Activated CD4-positive, alpha-beta memory T cell treated with anti-CD3 and anti-CD28 coated beads for 36 hours (primary cell): ENCODE results near the gene TFR2. TPM values are rescaled to one million over a fixed set of nuclear protein-coding genes. Genes with fewer than 3 reads are reported as not detected.

Experiments used
- CTCF ChIA-PET: fragments of 350-600 bp; sonication (Branson Sonifier 250); formaldehyde crosslinking; loops from one replicate; lab custom pipeline; 2021; ENCODE audit warnings: antibody characterized with exemption, inconsistent platforms; lab: Charles Lee
- POLR2A ChIA-PET: fragments of 350-600 bp; sonication (Branson Sonifier 250); formaldehyde crosslinking; loops from one replicate; lab custom pipeline; 2021; ENCODE audit warnings: antibody characterized with exemption; lab: Charles Lee
- DNase-seq: peaks from one replicate; pipeline ENCODE4 v3.0.0-alpha.2; 2020
- H3K27ac Mint-ChIP-seq: one replicate; pipeline ENCODE4 v1.8.0; 2021; ENCODE audit warnings: mixed read lengths
- H3K27me3 Mint-ChIP-seq: one replicate; pipeline ENCODE4 v1.8.0; 2021; ENCODE audit warnings: mixed read lengths
- H3K36me3 Mint-ChIP-seq: one replicate; pipeline ENCODE4 v1.8.0; 2021; ENCODE audit warnings: mixed read lengths
- H3K4me1 Mint-ChIP-seq: one replicate; pipeline ENCODE4 v1.8.0; 2021; ENCODE audit warnings: low read depth, mixed read lengths
- H3K4me3 Mint-ChIP-seq: one replicate; pipeline ENCODE4 v1.8.0; 2021; ENCODE audit warnings: mild to moderate bottlenecking, mixed read lengths
- H3K9me3 Mint-ChIP-seq: one replicate; pipeline ENCODE4 v1.8.0; 2021; ENCODE audit warnings: mixed read lengths
- intact Hi-C: fragments of 100-400 bp; cut with micrococcal nuclease; formaldehyde crosslinking; loops from one replicate; pipeline ENCODE4 v1.15.1; 2023
- total RNA-seq, 2 experiments: library from RNA; stranded (reverse); gene quantifications; one replicate each; pipeline ENCODE4 v1.2.3, GENCODE V29; 2021

The TFR2 gene
- 1 to 10 TPM; 8.7 to 9.9 TPM for total RNA-seq

DNA sequence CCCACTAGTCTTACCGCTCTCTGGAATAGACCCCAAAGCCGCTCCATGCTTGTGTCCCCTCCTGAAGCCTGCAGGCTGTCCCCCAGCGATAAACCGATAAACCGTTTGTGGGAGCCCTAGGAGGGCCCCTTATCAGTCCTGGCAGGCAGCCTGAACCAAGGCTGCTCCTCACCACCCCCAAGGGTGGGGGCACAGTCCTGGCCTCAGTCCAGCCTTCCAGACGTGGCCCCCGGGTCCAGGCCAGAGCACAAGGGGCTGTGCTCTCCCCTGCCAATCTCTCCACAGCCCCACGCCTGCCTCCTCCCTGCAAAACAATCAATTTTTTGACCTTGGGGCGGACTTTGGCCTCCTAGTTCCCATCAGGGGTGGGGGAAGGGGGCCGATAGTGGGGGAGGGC is at the start of gene TFR2:
TSS of gene TFR2 (minus strand) at position 90 of the 397 bp plus-strand sequence. CDS start at position 47, 43 bp downstream.
- ChIA-PET POLR2A (no interaction called here), CTCF (no interaction called here)
- H3K9me3 Mint-ChIP-seq, result no peaks in the 10 kb centered on the region
- H3K4me1 Mint-ChIP-seq, result no peaks in the 10 kb centered on the region
- intact Hi-C loops, result no loop called here
- peaks cover 3% of the 10 kb centered on the region for H3K27me3 Mint-ChIP-seq
- H3K4me3 Mint-ChIP-seq, result no peak within 1 kb of the TSS
- H3K36me3 Mint-ChIP-seq, result no peaks in the 10 kb centered on the region
- H3K27ac Mint-ChIP-seq, result no peak within 1 kb of the TSS
- DNase-seq, result no peak

GRCh38 chr7:100689230-100690135 is 48.1 kb upstream of the TFR2 start:
- intact Hi-C loops, result loop anchor here (5.0 kb wide), 3 partner anchors 57 to 127 kb away; partner anchors contain the start of genes FBXO24 and LRCH4
- POLR2A ChIA-PET, result interaction anchor here (0.6 kb wide), 1 partner anchor 212 kb away, joined by 3 read pairs; no protein-coding TSS in a partner anchor
- Mint-ChIP-seq H3K27me3 (no peaks in the 10 kb centered on the region), H3K36me3 (peaks cover 21% of the 10 kb centered on the region), H3K4me3 (no peak overlapping the region), H3K27ac (no peak overlapping the region), H3K4me1 (peaks cover 24% of the 10 kb centered on the region), H3K9me3 (no peaks in the 10 kb centered on the region)
- no peak for DNase-seq
- CTCF ChIA-PET, result interaction anchor here (1.0 to 10.9 kb wide), 7 partner anchors 11 to 104 kb away, joined by 5 to 132 read pairs (median 33); partner anchors contain the start of genes FBXO24, LRCH4, MOSPD3 and POP7

DNA sequence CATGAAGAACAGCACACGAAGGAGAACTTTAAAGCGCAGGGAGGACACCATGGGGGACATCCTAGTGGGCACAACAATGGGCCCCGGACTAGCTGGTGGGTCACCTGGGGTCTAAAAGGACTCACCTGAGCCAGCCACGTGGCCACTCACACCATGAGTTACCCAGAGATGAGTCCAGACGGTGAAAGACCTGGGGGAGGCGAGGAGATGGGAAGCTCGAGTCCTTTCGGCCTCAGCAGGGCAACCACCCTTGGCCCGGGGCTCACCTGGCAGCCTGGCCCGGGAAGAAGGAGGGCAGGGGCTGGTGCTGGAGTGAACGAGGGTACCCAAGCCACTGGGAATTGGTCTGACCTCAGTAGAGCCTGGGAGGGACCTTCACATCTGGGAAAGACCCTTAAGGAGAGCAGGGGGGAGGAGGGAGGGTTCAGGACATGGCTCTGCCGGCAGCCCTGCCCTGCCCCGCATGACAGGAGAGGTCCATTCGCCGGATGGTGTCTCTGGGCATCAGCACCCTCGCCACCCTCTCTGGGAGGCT is 47.0 kb upstream of the TFR2 start:
- POLR2A ChIA-PET, result no interaction called here
- intact Hi-C loops, result no loop called here
- peaks cover 24% of the 10 kb centered on the region for H3K4me1 Mint-ChIP-seq
- no peak for DNase-seq
- H3K27me3 Mint-ChIP-seq, result no peaks in the 10 kb centered on the region
- H3K4me3 Mint-ChIP-seq, result no peak overlapping the region
- peaks cover 21% of the 10 kb centered on the region for H3K36me3 Mint-ChIP-seq
- CTCF ChIA-PET, result interaction anchor here (1.0 to 10.9 kb wide), 3 partner anchors 14 to 16 kb away, joined by 3 to 132 read pairs (median 6); partner anchors contain the start of gene POP7
- H3K9me3 Mint-ChIP-seq, result no peaks in the 10 kb centered on the region
- no peak overlapping the region for H3K27ac Mint-ChIP-seq

GRCh38 chr7:100687751-100688300 is 46.5 kb upstream of the TFR2 start:
- CTCF ChIA-PET, result interaction anchor here (1.0 to 10.9 kb wide), 2 partner anchors 14 to 17 kb away, joined by 3 to 132 read pairs; partner anchors contain the start of gene POP7
- no peak overlapping the region for H3K4me3 Mint-ChIP-seq
- H3K4me1 Mint-ChIP-seq, result peaks cover 22% of the 10 kb centered on the region
- DNase-seq, result no peak
- H3K27ac Mint-ChIP-seq, result no peak overlapping the region
- peaks cover 19% of the 10 kb centered on the region for H3K36me3 Mint-ChIP-seq
- intact Hi-C loops, result no loop called here
- POLR2A ChIA-PET, result no interaction called here
- H3K27me3 Mint-ChIP-seq, result no peaks in the 10 kb centered on the region
- no peaks in the 10 kb centered on the region for H3K9me3 Mint-ChIP-seq

GRCh38 chr7:100687261-100687660 is 45.9 kb upstream of the TFR2 start:
- Mint-ChIP-seq H3K4me3 (no peak overlapping the region), H3K36me3 (peaks cover 19% of the 10 kb centered on the region), H3K27ac (no peak overlapping the region), H3K27me3 (no peaks in the 10 kb centered on the region), H3K9me3 (no peaks in the 10 kb centered on the region), H3K4me1 (peaks cover 17% of the 10 kb centered on the region)
- no peak for DNase-seq
- ChIA-PET POLR2A (no interaction called here), CTCF (interaction anchor here (1.0 to 10.9 kb wide), 2 partner anchors 15 to 18 kb away, joined by 3 to 132 read pairs; partner anchors contain the start of gene POP7)
- intact Hi-C loops, result no loop called here

- no peak for DNase-seq
- no peaks in the 10 kb centered on the region for H3K9me3 Mint-ChIP-seq
- H3K4me3 Mint-ChIP-seq, result no peak overlapping the region
- H3K4me1 Mint-ChIP-seq, result peaks cover 13% of the 10 kb centered on the region
- ChIA-PET POLR2A (no interaction called here), CTCF (no interaction called here)
- peaks cover 19% of the 10 kb centered on the region for H3K36me3 Mint-ChIP-seq
- intact Hi-C loops, result no loop called here
- H3K27me3 Mint-ChIP-seq, result no peaks in the 10 kb centered on the region
- no peak overlapping the region for H3K27ac Mint-ChIP-seq
Measured at GRCh38 chr7:100686822-100687211, 45.5 kb upstream of the TFR2 start.

DNA sequence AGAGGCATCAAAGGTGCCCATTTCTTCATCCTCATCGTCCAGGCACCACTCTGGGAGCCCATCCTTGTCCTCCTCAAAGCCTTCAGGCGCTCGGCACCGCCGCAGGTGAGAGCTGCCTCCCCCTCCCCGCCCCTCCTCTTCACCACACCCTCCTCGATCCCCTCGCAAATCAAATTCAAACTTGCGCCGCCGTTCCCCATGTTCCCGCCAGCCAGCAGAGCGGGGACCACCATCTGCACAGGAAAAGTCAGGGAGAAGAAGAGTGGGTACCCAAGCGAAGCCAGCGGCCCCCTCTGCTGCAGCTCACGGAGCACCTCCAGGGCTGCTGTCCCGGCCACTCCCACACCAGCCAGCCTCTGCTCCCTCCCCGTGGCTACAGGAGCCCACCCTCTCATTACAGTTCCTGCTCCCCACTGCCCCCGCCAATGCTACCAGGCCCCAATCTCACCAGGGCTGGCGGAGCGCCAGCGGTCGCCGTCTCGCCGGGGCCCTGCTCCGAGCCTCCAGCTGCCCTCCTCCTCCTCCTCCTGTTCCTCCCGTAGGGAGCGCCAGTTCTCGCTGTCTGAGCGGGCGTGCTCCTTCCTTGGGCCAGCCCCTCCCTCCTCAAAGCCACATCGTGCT is 45.0 kb upstream of the TFR2 start:
- Mint-ChIP-seq H3K4me1 (peaks cover 12% of the 10 kb centered on the region), H3K4me3 (no peak overlapping the region), H3K27ac (no peak overlapping the region), H3K9me3 (no peaks in the 10 kb centered on the region), H3K36me3 (peaks cover 19% of the 10 kb centered on the region), H3K27me3 (no peaks in the 10 kb centered on the region)
- CTCF ChIA-PET, result no interaction called here
- POLR2A ChIA-PET, result interaction anchor here (0.6 to 0.9 kb wide), 2 partner anchors 9 to 197 kb away, joined by 3 read pairs; no protein-coding TSS in a partner anchor
- DNase-seq, result no peak
- intact Hi-C loops, result no loop called here

DNA sequence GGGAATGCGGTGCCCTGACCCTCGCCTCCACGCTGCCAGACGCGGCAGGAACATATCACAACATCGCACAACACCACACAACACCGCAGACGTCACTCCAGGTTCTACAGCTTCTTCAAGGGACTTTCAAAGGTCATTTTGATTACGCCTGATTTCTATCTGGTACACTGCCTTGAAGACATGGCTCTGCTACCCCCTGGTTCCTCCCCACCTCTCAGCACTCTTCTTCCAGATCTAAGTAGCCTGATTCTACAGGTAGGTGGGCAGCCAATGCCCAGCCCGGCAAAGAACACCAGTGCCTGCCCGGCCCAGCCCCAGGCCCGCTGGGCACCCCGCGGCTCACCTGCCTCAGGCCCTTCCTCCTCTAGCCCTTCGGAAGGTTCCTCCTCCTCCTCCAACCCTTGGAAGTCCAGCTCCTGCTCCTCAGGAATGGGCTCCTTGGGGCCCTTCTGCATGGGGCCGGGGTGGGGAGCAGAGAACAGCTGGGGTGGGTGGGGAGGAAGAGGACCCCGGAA is 44.3 kb upstream of the TFR2 start:
- Mint-ChIP-seq H3K9me3 (no peaks in the 10 kb centered on the region), H3K27ac (no peak overlapping the region), H3K4me1 (peaks cover 12% of the 10 kb centered on the region), H3K36me3 (peaks cover 19% of the 10 kb centered on the region), H3K4me3 (no peak overlapping the region), H3K27me3 (no peaks in the 10 kb centered on the region)
- DNase-seq, result no peak
- ChIA-PET POLR2A (interaction anchor here (0.6 to 0.9 kb wide), 2 partner anchors 8 to 198 kb away, joined by 3 read pairs; no protein-coding TSS in a partner anchor), CTCF (no interaction called here)
- intact Hi-C loops, result no loop called here

DNA sequence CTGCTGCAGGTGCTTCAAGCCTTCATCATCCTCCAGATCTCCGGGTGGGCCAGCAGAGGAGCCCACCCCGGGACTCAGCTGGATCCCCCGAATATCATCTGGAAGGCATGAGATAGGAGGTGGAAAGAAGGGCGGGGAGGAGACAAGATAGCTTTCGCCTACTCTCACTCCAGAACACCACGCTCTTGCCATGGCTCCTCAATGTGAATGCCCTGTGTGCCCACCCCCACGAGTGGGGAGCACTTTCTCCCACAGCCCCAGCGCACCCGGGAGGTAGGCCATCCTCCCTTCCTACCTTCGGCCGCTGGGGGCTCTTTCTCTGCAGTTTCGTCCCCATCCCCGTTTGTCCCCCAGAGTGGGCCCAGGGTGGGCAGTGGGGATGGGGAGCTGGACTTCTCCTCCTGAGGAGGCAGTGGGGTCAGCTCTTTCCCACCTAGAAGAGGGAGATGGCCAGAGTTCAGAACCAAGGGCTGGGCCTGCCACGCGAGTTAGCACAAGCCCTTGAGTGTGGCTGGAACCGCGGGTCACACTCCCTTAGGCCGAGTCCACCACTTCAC is 43.8 kb upstream of the TFR2 start:
- Mint-ChIP-seq H3K9me3 (no peaks in the 10 kb centered on the region), H3K36me3 (peaks cover 20% of the 10 kb centered on the region), H3K4me1 (peaks cover 17% of the 10 kb centered on the region), H3K4me3 (no peak overlapping the region), H3K27ac (no peak overlapping the region), H3K27me3 (no peaks in the 10 kb centered on the region)
- CTCF ChIA-PET, result no interaction called here
- intact Hi-C loops, result no loop called here
- DNase-seq, result no peak
- POLR2A ChIA-PET, result interaction anchor here (0.6 kb wide), 1 partner anchor 168 kb away, joined by 3 read pairs; no protein-coding TSS in a partner anchor

GRCh38 chr7:100684534-100685042 is 43.2 kb upstream of the TFR2 start:
- no peak overlapping the region for H3K4me3 Mint-ChIP-seq
- H3K27ac Mint-ChIP-seq, result no peak overlapping the region
- ChIA-PET CTCF (interaction anchor here (2.1 kb wide), 1 partner anchor 7 kb away, joined by 11 read pairs; no protein-coding TSS in a partner anchor), POLR2A (interaction anchor here (0.6 to 1.5 kb wide), 2 partner anchors 169 to 248 kb away, joined by 3 read pairs; partner anchors contain the start of gene PPP1R35)
- H3K27me3 Mint-ChIP-seq, result no peaks in the 10 kb centered on the region
- H3K36me3 Mint-ChIP-seq, result peaks cover 25% of the 10 kb centered on the region
- intact Hi-C loops, result no loop called here
- no peaks in the 10 kb centered on the region for H3K9me3 Mint-ChIP-seq
- DNase-seq, result no peak
- peaks cover 18% of the 10 kb centered on the region for H3K4me1 Mint-ChIP-seq
